OCI-LY3 (cell line): Measurements from ENCODE around the gene PCAT6.

Experiments used
- H2AFZ ChIP-seq: fragments of 200-600, 300-600 bp; shearing (Covaris generic); 2 replicates; pipeline ENCODE4 v1.6.0; 2014; ENCODE audit warnings: antibody characterized with exemption, low read depth, low read length
- H3K27ac ChIP-seq: fragments of 200-600, 300-600 bp; sonication (generic); 2 replicates; pipeline ENCODE4 v1.5.1; 2014; ENCODE audit warnings: mild to moderate bottlenecking, low read length, moderate library complexity, mixed read lengths
- H3K27me3 ChIP-seq: fragments of 200-600, 300-600 bp; sonication (generic); 2 replicates; pipeline ENCODE4 v1.6.1; 2014; ENCODE audit warnings: low read depth, low read length, mixed read lengths
- H3K36me3 ChIP-seq: fragments of 200-600, 300-600 bp; sonication (generic); replicated peaks from 2 replicates; pipeline ENCODE3; 2014; ENCODE audit warnings: low read depth, low read length, mixed read lengths
- H3K4me1 ChIP-seq: fragments of 300-600, 200-600 bp; sonication (generic); 2 replicates; pipeline ENCODE4 v1.6.1; 2014; ENCODE audit warnings: low read length, mixed read lengths
- H3K4me2 ChIP-seq: fragments of 200-600, 300-600 bp; sonication (generic); 2 replicates; pipeline ENCODE4 v1.6.1; 2014; ENCODE audit warnings: low read length, mixed read lengths
- H3K4me3 ChIP-seq: fragments of 300-600, 200-600 bp; sonication (generic); 2 replicates; pipeline ENCODE4 v1.5.1; 2014; ENCODE audit warnings: antibody characterized with exemption, mild to moderate bottlenecking, low read length, moderate library complexity
- H3K79me2 ChIP-seq: fragments of 300-600, 200-600 bp; shearing (Covaris generic); 2 replicates; pipeline ENCODE4 v1.6.1; 2014; ENCODE audit warnings: mild to moderate bottlenecking, low read length, mixed read lengths
- H3K9ac ChIP-seq: fragments of 300-600, 200-600 bp; shearing (Covaris generic); 2 replicates; pipeline ENCODE4 v1.6.0; 2014; ENCODE audit warnings: mild to moderate bottlenecking, low read length, moderate library complexity
- H3K9me3 ChIP-seq: fragments of 200-600, 300-600 bp; shearing (Covaris generic); 2 replicates; pipeline ENCODE4 v1.6.1; 2014; ENCODE audit warnings: low read length, mixed read lengths; ENCODE audit not compliant: insufficient read depth
- H4K20me1 ChIP-seq: fragments of 200-600, 300-600 bp; sonication (generic); 2 replicates; pipeline ENCODE4 v1.6.1; 2016; ENCODE audit warnings: low read length, mixed read lengths; ENCODE audit not compliant: insufficient read depth
- EZH2phosphoT487 ChIP-seq: fragments of 200-600 bp; shearing (Covaris generic); IDR thresholded peaks from 2 replicates; pipeline ENCODE4 v1.6.1; 2018; ENCODE audit warnings: antibody characterized with exemption, mixed run types, low read depth
- TF ChIP-seq, protein P1 (sequence below): fragments of 200-600, 300-600 bp; sonication (generic); IDR thresholded peaks from 2 replicates; pipeline ENCODE4 v1.5.1; 2014; ENCODE audit warnings: antibody characterized with exemption, low read length, low read depth

Gene PCAT6

DNA sequence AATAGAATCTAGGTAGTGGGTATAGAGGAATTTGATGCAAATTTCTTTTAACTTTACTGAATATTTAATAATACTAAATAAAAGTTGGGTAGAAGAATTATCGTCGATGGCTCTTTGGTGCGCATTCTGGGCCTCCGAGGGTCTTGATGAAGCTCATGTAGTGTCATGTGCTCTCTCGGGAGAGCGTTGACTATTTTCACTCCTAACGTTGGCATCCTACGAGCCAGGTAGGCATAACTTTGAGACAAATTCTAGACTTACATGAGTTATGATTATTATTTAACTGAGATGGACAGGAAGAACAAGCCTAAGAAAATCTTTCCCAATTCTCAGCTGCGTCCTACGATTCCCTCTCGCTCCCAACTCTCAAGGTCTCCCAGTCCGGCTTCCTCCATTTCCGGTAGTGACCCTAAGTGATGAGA, 550 bp upstream of the PCAT6 start:
- peak overlapping the region; percentile 96 for H2AFZ ChIP-seq
- TF ChIP-seq, protein P1, sequence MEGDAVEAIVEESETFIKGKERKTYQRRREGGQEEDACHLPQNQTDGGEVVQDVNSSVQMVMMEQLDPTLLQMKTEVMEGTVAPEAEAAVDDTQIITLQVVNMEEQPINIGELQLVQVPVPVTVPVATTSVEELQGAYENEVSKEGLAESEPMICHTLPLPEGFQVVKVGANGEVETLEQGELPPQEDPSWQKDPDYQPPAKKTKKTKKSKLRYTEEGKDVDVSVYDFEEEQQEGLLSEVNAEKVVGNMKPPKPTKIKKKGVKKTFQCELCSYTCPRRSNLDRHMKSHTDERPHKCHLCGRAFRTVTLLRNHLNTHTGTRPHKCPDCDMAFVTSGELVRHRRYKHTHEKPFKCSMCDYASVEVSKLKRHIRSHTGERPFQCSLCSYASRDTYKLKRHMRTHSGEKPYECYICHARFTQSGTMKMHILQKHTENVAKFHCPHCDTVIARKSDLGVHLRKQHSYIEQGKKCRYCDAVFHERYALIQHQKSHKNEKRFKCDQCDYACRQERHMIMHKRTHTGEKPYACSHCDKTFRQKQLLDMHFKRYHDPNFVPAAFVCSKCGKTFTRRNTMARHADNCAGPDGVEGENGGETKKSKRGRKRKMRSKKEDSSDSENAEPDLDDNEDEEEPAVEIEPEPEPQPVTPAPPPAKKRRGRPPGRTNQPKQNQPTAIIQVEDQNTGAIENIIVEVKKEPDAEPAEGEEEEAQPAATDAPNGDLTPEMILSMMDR = no peak
- TF ChIP-seq EZH2phosphoT487 = no peak
- peak overlapping the region; percentile 81 for H3K4me3 ChIP-seq
- peaks cover 30% of the 10 kb centered on the region for H3K79me2 ChIP-seq
- peaks cover 3% of the 10 kb centered on the region; the same call in 1 of the 2 replicates for H4K20me1 ChIP-seq
- H3K36me3 ChIP-seq = no peaks in the 10 kb centered on the region
- peaks cover 28% of the 10 kb centered on the region for H3K27me3 ChIP-seq
- no peak overlapping the region for H3K27ac ChIP-seq
- peak overlapping the region; percentile 49 for H3K9ac ChIP-seq
- H3K9me3 ChIP-seq = no peaks in the 10 kb centered on the region
- peaks cover 23% of the 10 kb centered on the region for H3K4me1 ChIP-seq
- peak overlapping the region; percentile 94 for H3K4me2 ChIP-seq

DNA sequence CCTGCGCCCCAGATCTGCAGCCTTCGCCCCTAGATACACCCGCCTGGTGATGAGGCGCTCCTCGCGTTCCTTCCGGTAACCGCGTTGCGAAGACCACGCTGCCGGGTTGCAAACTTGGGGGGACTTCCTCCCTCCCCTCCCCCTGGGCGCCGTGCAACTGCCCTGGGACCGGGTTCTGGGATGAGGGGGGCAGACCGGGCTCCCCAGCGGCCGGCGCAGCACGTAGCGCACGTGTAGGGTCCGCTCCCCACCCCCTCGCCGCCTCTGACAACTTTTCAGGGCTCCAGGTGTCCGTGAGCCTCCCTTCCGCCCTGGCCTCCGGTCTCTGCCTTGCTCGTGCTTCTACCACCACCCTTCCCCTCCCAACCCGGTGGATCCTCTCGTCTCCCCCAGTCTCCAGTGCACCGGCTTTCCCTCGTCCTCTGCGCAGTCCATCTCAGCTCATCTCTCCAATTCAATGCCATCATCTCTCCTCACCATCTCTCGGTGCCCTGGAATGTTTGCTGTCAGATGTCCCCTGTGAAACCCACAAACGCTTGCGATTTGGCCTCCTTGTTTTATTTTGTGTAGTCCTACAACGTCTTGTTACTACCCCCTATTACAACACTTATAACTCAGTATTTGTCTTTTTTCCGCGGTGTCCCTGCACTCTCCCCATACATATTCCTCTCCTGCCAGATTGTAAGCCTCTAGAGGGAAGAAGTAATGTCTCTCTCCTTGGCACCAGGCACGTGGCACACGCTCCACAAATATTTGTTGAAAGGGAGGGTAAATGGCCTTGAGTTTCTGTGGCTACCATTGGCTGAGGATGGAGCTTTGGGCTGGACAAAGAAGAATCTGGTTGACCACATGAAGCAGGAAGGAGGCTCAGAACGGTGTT, 782 bp downstream of the PCAT6 start:
- H3K4me2 ChIP-seq = peak overlapping the region; percentile 83
- peaks cover under 1% of the 10 kb centered on the region; the same call in 1 of the 2 replicates for H4K20me1 ChIP-seq
- peak overlapping the region; percentile 70 for H2AFZ ChIP-seq
- H3K4me3 ChIP-seq = peak overlapping the region; percentile 81
- peaks cover 17% of the 10 kb centered on the region for H3K79me2 ChIP-seq
- TF ChIP-seq, protein P1 = no peak
- TF ChIP-seq EZH2phosphoT487 = no peak
- H3K9ac ChIP-seq = peak overlapping the region; percentile 66
- H3K4me1 ChIP-seq = peaks cover 10% of the 10 kb centered on the region
- H3K27me3 ChIP-seq = peaks cover 35% of the 10 kb centered on the region
- no peak overlapping the region for H3K27ac ChIP-seq
- no peaks in the 10 kb centered on the region for H3K9me3 ChIP-seq
- H3K36me3 ChIP-seq = no peaks in the 10 kb centered on the region

DNA sequence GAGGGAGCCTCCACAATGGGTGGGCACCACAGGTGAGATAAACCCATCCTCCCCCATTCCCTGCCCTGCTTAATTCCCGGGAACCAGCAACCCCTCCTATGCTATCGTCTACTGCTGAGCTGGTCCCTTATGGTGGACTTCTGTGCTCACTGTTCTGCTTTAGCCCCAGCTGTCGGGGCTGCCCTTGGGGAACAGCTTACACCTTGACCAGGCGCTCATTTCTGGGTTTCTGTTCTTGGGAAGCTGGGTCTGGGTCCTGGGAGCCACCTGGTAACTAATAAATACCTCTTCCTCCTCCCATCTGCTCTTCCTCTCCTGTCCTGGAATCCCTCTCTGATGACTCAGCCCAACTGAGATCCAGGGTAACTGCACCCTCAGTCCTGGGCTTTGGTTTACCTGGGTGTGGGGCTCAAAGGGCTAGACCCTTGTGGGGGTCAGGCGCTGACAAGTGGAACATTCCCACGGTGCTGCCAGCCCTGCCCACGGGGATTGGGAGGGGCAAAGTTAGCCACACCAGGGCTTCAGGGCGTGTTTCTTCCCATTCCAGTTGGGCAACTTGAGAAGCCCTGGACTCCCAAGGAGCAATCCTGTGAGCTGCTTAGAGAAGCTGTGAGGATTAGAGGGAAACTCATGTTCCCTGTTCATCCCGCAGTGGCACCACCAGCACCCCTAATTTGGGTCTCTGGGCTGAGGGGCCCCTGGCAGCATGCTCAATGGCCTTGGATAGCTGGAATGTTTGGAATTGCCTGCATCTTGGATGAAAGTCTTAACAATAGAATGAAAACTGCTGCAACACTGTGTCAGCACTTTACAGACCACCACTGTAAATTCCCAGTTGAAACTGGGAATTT, 1.6 kb downstream of the PCAT6 start:
- Histone ChIP-seq H4K20me1 (no peaks in the 10 kb centered on the region), H3K27me3 (peaks cover 40% of the 10 kb centered on the region), H3K9me3 (no peaks in the 10 kb centered on the region), H3K4me2 (peak overlapping the region; percentile 83), H3K9ac (no peak overlapping the region), H2AFZ (no peak overlapping the region), H3K79me2 (peaks cover 8% of the 10 kb centered on the region), H3K4me1 (peaks cover 10% of the 10 kb centered on the region), H3K27ac (no peak overlapping the region), H3K36me3 (no peaks in the 10 kb centered on the region), H3K4me3 (peak overlapping the region; percentile 81; the same call in 1 of the 2 replicates)
- TF ChIP-seq EZH2phosphoT487 = no peak
- TF ChIP-seq, protein P1 = no peak

DNA sequence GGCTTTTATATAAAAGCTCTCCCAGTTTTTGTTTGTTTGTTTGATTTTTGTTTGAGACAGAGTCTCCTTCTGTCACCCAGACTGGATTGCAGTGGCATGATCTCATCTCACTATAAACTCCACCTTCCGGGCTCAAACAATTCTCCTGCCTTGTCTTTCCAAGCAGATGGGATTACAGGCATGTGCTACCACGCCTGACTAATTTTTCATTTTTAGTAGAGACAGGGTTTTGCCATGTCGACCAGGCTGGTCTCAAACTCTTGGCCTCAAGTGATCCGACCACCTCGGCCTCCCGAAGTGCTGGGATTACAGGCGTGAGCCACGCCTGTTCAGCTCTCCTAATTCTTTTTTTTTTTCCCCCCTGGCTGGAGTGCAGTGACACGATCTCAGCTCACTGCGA, 4.4 kb downstream of the PCAT6 start:
- TF ChIP-seq, protein P1 = no peak
- no peak for TF ChIP-seq EZH2phosphoT487
- H3K27ac ChIP-seq = no peak overlapping the region
- H4K20me1 ChIP-seq = no peaks in the 10 kb centered on the region
- H3K4me2 ChIP-seq = no peak overlapping the region
- no peak overlapping the region for H2AFZ ChIP-seq
- H3K79me2 ChIP-seq = no peaks in the 10 kb centered on the region
- H3K4me1 ChIP-seq = peaks cover 19% of the 10 kb centered on the region
- no peaks in the 10 kb centered on the region for H3K9me3 ChIP-seq
- no peaks in the 10 kb centered on the region for H3K36me3 ChIP-seq
- H3K27me3 ChIP-seq = peaks cover 53% of the 10 kb centered on the region
- H3K4me3 ChIP-seq = no peak overlapping the region
- no peak overlapping the region for H3K9ac ChIP-seq
